ENCODE results near the gene MISP. TPM values are rescaled to one million over a fixed set of nuclear protein-coding genes. Genes with fewer than 3 reads are reported as not detected.

Gene MISP
- total and polyA plus RNA-seq, 2 donors (not counting 1 experiment from before 2014, with no cell fraction given), result not detected

GRCh38 chr19:799076-799881 is 48.4 kb downstream of the MISP start:
- Histone ChIP-seq H3K9ac (ENCODE audit: low read length) (peak overlapping the region; percentile 75), H3K27me3 (replicated peaks in 1 of 4; ENCODE audit: control extremely low read depth in 1 of 4, control insufficient read depth in 3 of 4, insufficient read depth in 4 of 4, low read length in 3 of 4) (no peaks in the 10 kb centered on the region), H3K36me3 (replicated peaks in 1 of 2; ENCODE audit: control extremely low read depth in 1 of 2, control insufficient read depth in 1 of 2, extremely low read depth in 1 of 2, insufficient read depth in 2 of 2, low read length in 1 of 2) (peaks cover 0 to 49% of the 10 kb centered on the region in 2 experiments), H2AFZ (ENCODE audit: insufficient read depth, low read depth, low read length, poor library complexity, severe bottlenecking) (no peak overlapping the region), H3K4me2 (replicated peaks; ENCODE audit: low read depth, low read length, poor library complexity, severe bottlenecking) (peak overlapping the region; percentile 99), H4K20me1 (ENCODE audit: control insufficient read depth, insufficient read depth, low read length, poor library complexity, severe bottlenecking) (peaks cover 64% of the 10 kb centered on the region), H3K27ac (ENCODE audit: low read length in 2 of 2) (peak overlapping the region in 1 of 2 donors; percentile 74), H3K79me2 (ENCODE audit: control insufficient read depth, insufficient read depth, low read length) (peaks cover 75% of the 10 kb centered on the region), H3K4me3 (ENCODE audit: control extremely low read depth in 1 of 5, extremely low read depth in 1 of 5, insufficient read depth in 1 of 5, low read depth in 2 of 5, low read length in 4 of 5) (peak overlapping the region in 4 of 5 experiments; percentile 57 to 86 (median 73)), H3K9me3 (ENCODE audit: control extremely low read depth in 1 of 3, control insufficient read depth in 2 of 3, insufficient read depth in 1 of 3, low read length in 2 of 3) (no peaks in the 10 kb centered on the region), H3K4me1 (ENCODE audit: control insufficient read depth in 2 of 2, insufficient read depth in 2 of 2, low read length in 2 of 2) (peaks cover 22 to 49% of the 10 kb centered on the region in 2 donors)
- peak; percentile 52 for DNase-seq
- Mint-ChIP-seq H3K4me3 (peak overlapping the region; percentile 92), H3K27ac (peak overlapping the region; percentile 81), H3K4me1 (peaks cover 44% of the 10 kb centered on the region), H3K9me3 (ENCODE audit: insufficient read depth) (no peaks in the 10 kb centered on the region), H3K27me3 (no peaks in the 10 kb centered on the region)
- no peak for ATAC-seq (ENCODE audit: low read depth)
- ChIA-PET POLR2A (interaction anchor here (0.6 kb wide), 2 partner anchors 185 to 270 kb away, joined by 4 to 5 read pairs; partner anchors contain the start of gene WDR18), CTCF (interaction anchor here (0.6 to 1.4 kb wide), 2 partner anchors 109 to 1220 kb away, joined by 3 to 4 read pairs; no protein-coding TSS in a partner anchor)
- intact Hi-C loops (cut with micrococcal nuclease), result no loop called here
- TF ChIP-seq EZH2 (IDR thresholded peaks at IDR 0.05; ENCODE audit: borderline replicate concordance, insufficient read depth, low read depth, low read length, poor library complexity, severe bottlenecking) (no peak), CTCF (IDR thresholded peaks at IDR 0.05) (no peak)
- WGBS (ENCODE audit: insufficient coverage), result 40% methylated on average over 24 of the region's 28 CpGs
